WTC11 (cell line): ENCODE results near the gene EDN1. TPM values are rescaled to one million over a fixed set of nuclear protein-coding genes. Genes with fewer than 3 reads are reported as not detected.

Experiments used
- ATAC-seq: fragments of 200-7000 bp; cut with Tn5 transposase; 2 replicates; pipeline ENCODE4 v1.10.0; 2021; ENCODE audit warnings: mild to moderate bottlenecking, moderate library complexity
- CTCF ChIA-PET: fragments of 300-600 bp; sonication (Branson Sonifier 250); formaldehyde crosslinking; loops from one replicate; lab custom pipeline; 2021; ENCODE audit warnings: antibody characterized with exemption; lab: Charles Lee
- POLR2A ChIA-PET: fragments of 350-600 bp; sonication (Branson Sonifier 250); formaldehyde crosslinking; loops from one replicate; lab custom pipeline; 2021; ENCODE audit warnings: antibody characterized with exemption; lab: Charles Lee
- DNase-seq: peaks from one replicate; pipeline ENCODE4 v3.0.0; 2021; ENCODE audit warnings: low spot score
- H3K27ac Mint-ChIP-seq: 2 replicates; pipeline ENCODE4 v1.8.0; 2021; ENCODE audit warnings: mixed read lengths
- H3K27me3 Mint-ChIP-seq: 2 replicates; pipeline ENCODE4 v1.8.0; 2021; ENCODE audit warnings: low read depth, mild to moderate bottlenecking, moderate library complexity, mixed read lengths
- H3K36me3 Mint-ChIP-seq: 2 replicates; pipeline ENCODE4 v1.8.0; 2021; ENCODE audit warnings: mixed read lengths
- H3K4me1 Mint-ChIP-seq: 2 replicates; pipeline ENCODE4 v1.8.0; 2022; ENCODE audit warnings: mixed read lengths
- H3K4me3 Mint-ChIP-seq: 2 replicates; pipeline ENCODE4 v1.8.0; 2021; ENCODE audit warnings: mild to moderate bottlenecking, moderate library complexity, mixed read lengths
- H3K9me3 Mint-ChIP-seq: 2 replicates; pipeline ENCODE4 v1.8.0; 2021; ENCODE audit warnings: mixed read lengths
- ATF1 ChIP-seq: sonication (generic); formaldehyde crosslinking; IDR thresholded peaks from 2 replicates; pipeline ENCODE4 v1.8.1; 2023; ENCODE audit warnings: mild to moderate bottlenecking, moderate library complexity, missing genetic modification reagents
- CBFB ChIP-seq: sonication (generic); formaldehyde crosslinking; IDR thresholded peaks from 2 replicates; pipeline ENCODE4 v1.8.1; 2022; ENCODE audit warnings: mild to moderate bottlenecking, low read depth, missing genetic modification reagents
- CREB1 ChIP-seq: sonication (generic); formaldehyde crosslinking; IDR thresholded peaks from 2 replicates; pipeline ENCODE4 v1.8.0; 2023; ENCODE audit warnings: mild to moderate bottlenecking, missing genetic modification reagents
- E2F5 ChIP-seq: sonication (generic); formaldehyde crosslinking; IDR thresholded peaks from 2 replicates; pipeline ENCODE4 v1.8.1; 2022; ENCODE audit warnings: mild to moderate bottlenecking, moderate library complexity, missing genetic modification reagents
- FOXP4 ChIP-seq: sonication (generic); formaldehyde crosslinking; IDR thresholded peaks from 2 replicates; pipeline ENCODE4 v1.8.0; 2022; ENCODE audit warnings: mild to moderate bottlenecking, missing genetic modification reagents
- HMGXB4 ChIP-seq: sonication (generic); formaldehyde crosslinking; IDR thresholded peaks from 2 replicates; pipeline ENCODE4 v1.8.1; 2023; ENCODE audit warnings: mild to moderate bottlenecking, moderate library complexity, missing genetic modification reagents
- MYBL2 ChIP-seq: sonication (generic); formaldehyde crosslinking; IDR thresholded peaks from 2 replicates; pipeline ENCODE4 v1.8.1; 2023; ENCODE audit warnings: mild to moderate bottlenecking, moderate library complexity, missing genetic modification reagents
- NFE2L1 ChIP-seq: sonication (generic); formaldehyde crosslinking; IDR thresholded peaks from 2 replicates; pipeline ENCODE4 v1.8.1; 2023; ENCODE audit warnings: missing genetic modification reagents
- NFYB ChIP-seq: sonication (generic); formaldehyde crosslinking; conservative IDR thresholded peaks from 2 replicates; pipeline ENCODE4 v1.8.0; 2022; ENCODE audit warnings: low read depth, missing genetic modification reagents
- NR1H2 ChIP-seq: sonication (generic); formaldehyde crosslinking; IDR thresholded peaks from 2 replicates; pipeline ENCODE4 v1.9.0; 2021; ENCODE audit warnings: mild to moderate bottlenecking, moderate library complexity, missing genetic modification reagents
- PREB ChIP-seq: sonication (generic); formaldehyde crosslinking; IDR thresholded peaks from 2 replicates; pipeline ENCODE4 v1.8.1; 2022; ENCODE audit warnings: mild to moderate bottlenecking, missing genetic modification reagents, moderate library complexity, borderline replicate concordance
- SMAD3 ChIP-seq: sonication (generic); formaldehyde crosslinking; IDR thresholded peaks from 2 replicates; pipeline ENCODE4 v1.8.0; 2022; ENCODE audit warnings: missing genetic modification reagents, mild to moderate bottlenecking, borderline replicate concordance
- STAT6 ChIP-seq: sonication (generic); formaldehyde crosslinking; conservative IDR thresholded peaks from 2 replicates; pipeline ENCODE4 v1.8.1; 2023; ENCODE audit warnings: mild to moderate bottlenecking, low read depth, missing genetic modification reagents, moderate library complexity
- TCF7 ChIP-seq: sonication (generic); formaldehyde crosslinking; IDR thresholded peaks from 2 replicates; pipeline ENCODE4 v1.8.0; 2022; ENCODE audit warnings: mild to moderate bottlenecking, low read depth, missing genetic modification reagents, moderate library complexity
- TEAD1 ChIP-seq: sonication (generic); formaldehyde crosslinking; IDR thresholded peaks from 2 replicates; pipeline ENCODE4 v1.8.0; 2022; ENCODE audit warnings: mild to moderate bottlenecking, missing genetic modification reagents
- USF2 ChIP-seq: sonication (generic); formaldehyde crosslinking; IDR thresholded peaks from 2 replicates; pipeline ENCODE4 v1.8.1; 2023; ENCODE audit warnings: mild to moderate bottlenecking, missing genetic modification reagents, moderate library complexity
- ZNF121 ChIP-seq: sonication (generic); formaldehyde crosslinking; IDR thresholded peaks from 2 replicates; pipeline ENCODE4 v1.8.0; 2023; ENCODE audit warnings: missing genetic modification reagents
- ZNF219 ChIP-seq: sonication (generic); formaldehyde crosslinking; IDR thresholded peaks from 2 replicates; pipeline ENCODE4 v1.8.0; 2023; ENCODE audit warnings: missing genetic modification reagents, mild to moderate bottlenecking, borderline replicate concordance
- ZNF232 ChIP-seq: sonication (generic); formaldehyde crosslinking; IDR thresholded peaks from 2 replicates; pipeline ENCODE4 v1.8.0; 2022; ENCODE audit warnings: mild to moderate bottlenecking, missing genetic modification reagents
- ZNF281 ChIP-seq: sonication (generic); formaldehyde crosslinking; IDR thresholded peaks from 2 replicates; pipeline ENCODE4 v1.8.0; 2023; ENCODE audit warnings: mild to moderate bottlenecking, missing genetic modification reagents
- ZNF512 ChIP-seq: sonication (generic); formaldehyde crosslinking; IDR thresholded peaks from 2 replicates; pipeline ENCODE4 v1.8.1; 2022; ENCODE audit warnings: missing genetic modification reagents, borderline replicate concordance
- total RNA-seq: library from RNA; stranded (reverse); gene quantifications from 3 replicates; pipeline ENCODE4 v1.2.3, GENCODE V29; 2021

EDN1 gene
- total RNA-seq, 1 experiment from 2014 or later: 1.0 TPM

- Mint-ChIP-seq H3K27ac (no peak overlapping the region), H3K27me3 (no peaks in the 10 kb centered on the region), H3K4me3 (no peak overlapping the region), H3K9me3 (no peaks in the 10 kb centered on the region), H3K4me1 (peaks cover 40% of the 10 kb centered on the region), H3K36me3 (no peaks in the 10 kb centered on the region)
- CTCF ChIA-PET: no interaction called here
- POLR2A ChIA-PET: no interaction called here
- no peak for DNase-seq
- no peak for ATAC-seq
- TF ChIP-seq STAT6 (CRISPR knock-in tag) (no peak), ATF1 (CRISPR knock-in tag) (no peak), PREB (CRISPR knock-in tag) (no peak), ZNF219 (CRISPR knock-in tag) (no peak), CREB1 (CRISPR knock-in tag) (no peak)
These were observed 49.8 kb downstream of the EDN1 start for GRCh38 chr6:12339808-12340487.

- Mint-ChIP-seq H3K4me1 (peaks cover 36% of the 10 kb centered on the region), H3K27me3 (no peaks in the 10 kb centered on the region), H3K36me3 (no peaks in the 10 kb centered on the region), H3K27ac (no peak overlapping the region), H3K9me3 (no peaks in the 10 kb centered on the region), H3K4me3 (no peak overlapping the region)
- DNase-seq: no peak
- no peak for ATAC-seq
- ChIA-PET POLR2A (no interaction called here), CTCF (no interaction called here)
- TF ChIP-seq TCF7 (no peak), MYBL2 (CRISPR knock-in tag) (no peak), NR1H2 (CRISPR knock-in tag) (no peak), ZNF281 (CRISPR knock-in tag) (no peak), ZNF512 (CRISPR knock-in tag) (no peak), CBFB (CRISPR knock-in tag) (no peak), ZNF232 (CRISPR knock-in tag) (no peak), HMGXB4 (no peak), E2F5 (CRISPR knock-in tag) (no peak), NFE2L1 (CRISPR knock-in tag) (no peak), FOXP4 (CRISPR knock-in tag) (no peak), NFYB (CRISPR knock-in tag) (no peak), SMAD3 (no peak), TEAD1 (CRISPR knock-in tag) (no peak), ZNF121 (CRISPR knock-in tag) (no peak), USF2 (CRISPR knock-in tag) (no peak)
These were observed 50.3 kb downstream of the EDN1 start for GRCh38 chr6:12340488-12340818.
